SHP77 treated with DMSO at 0.1 percent for 48 hours (cell line): ENCODE data around the gene HOXA13.

Experiments used
- DNase-seq: peaks from one replicate; lab custom pipeline; 2025; lab: John Stamatoyannopoulos, UW

Gene HOXA13

GRCh38 chr7:27207348-27207985 lies 7.6 kb upstream of the HOXA13 start:
- DNase-seq = no peak

GRCh38 chr7:27205325-27206280 lies 5.7 kb upstream of the HOXA13 start:
- DNase-seq = no peak

DNA sequence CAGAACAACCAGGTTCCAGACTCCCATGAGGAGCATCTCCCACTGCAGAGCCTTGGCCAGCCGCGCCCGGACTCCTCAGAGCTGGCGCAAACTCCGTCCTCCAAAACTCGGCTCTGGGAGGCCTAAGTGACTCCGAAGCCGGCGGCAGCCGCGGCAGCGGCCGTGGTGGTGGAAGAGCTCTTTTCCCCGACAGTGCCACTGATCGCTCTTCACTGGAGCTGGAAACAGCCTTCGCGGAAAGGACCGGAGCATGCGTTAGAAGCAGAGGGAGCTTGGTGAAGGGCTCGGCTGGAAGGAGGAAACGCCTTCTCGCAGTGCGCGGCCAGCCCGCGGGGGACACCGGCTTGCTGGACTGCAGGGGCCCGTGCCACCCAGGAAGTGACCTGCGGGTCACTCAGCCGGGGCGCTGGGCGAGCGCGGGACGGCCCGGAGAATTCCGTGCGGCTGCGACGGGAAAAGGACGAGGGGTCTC lies 5.0 kb upstream of the HOXA13 start:
- no peak for DNase-seq

- DNase-seq = no peak
Measured at GRCh38 chr7:27203964-27204594, 4.2 kb upstream of the HOXA13 start.

DNA sequence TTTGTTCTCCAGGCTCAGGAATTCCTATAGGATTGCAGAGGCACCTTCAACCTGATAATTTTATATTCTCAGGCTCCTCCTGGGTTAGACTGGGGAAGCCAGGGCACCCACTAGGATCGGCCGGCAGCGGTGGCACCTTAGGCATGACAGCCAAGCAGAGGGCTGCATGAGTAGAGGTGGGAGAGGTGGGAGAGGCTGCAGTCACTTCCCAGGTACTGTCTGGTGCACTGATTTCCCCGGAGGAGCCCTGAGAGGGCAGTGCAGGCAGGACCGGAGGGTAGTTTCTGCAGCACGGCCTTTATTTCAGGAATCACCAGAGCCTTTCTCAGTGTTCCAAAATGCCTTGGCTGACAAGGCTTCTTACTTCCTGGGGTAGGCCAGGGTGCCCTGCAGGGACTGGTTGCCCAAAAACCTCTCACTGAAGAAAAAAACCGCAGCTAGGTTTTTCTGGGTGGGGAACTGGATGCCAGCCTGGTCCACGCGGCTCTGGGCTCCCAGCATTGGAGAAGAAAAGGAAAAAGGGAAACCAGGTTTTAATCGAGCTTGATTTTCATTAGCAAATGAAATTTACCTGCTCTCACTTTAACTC lies 3.6 kb upstream of the HOXA13 start:
- DNase-seq = no peak

DNA sequence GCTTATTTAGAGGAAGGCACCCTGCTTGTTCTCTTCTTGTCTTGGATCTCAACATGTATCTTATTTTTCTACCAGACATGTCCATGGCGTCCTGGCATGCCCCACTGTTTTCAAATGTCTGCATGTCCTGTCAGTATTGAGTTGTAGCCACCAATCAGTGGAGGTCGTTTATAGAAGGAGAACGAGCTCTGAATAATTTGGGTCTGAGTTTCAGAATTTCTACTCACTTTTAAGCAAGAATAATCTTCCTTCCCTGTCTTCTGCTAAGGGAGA lies 2.9 kb upstream of the HOXA13 start:
- no peak for DNase-seq

GRCh38 chr7:27202018-27202861 lies 2.3 kb upstream of the HOXA13 start:
- DNase-seq = no peak

- no peak for DNase-seq
Measured at GRCh38 chr7:27201580-27202017, 1.7 kb upstream of the HOXA13 start.

DNA sequence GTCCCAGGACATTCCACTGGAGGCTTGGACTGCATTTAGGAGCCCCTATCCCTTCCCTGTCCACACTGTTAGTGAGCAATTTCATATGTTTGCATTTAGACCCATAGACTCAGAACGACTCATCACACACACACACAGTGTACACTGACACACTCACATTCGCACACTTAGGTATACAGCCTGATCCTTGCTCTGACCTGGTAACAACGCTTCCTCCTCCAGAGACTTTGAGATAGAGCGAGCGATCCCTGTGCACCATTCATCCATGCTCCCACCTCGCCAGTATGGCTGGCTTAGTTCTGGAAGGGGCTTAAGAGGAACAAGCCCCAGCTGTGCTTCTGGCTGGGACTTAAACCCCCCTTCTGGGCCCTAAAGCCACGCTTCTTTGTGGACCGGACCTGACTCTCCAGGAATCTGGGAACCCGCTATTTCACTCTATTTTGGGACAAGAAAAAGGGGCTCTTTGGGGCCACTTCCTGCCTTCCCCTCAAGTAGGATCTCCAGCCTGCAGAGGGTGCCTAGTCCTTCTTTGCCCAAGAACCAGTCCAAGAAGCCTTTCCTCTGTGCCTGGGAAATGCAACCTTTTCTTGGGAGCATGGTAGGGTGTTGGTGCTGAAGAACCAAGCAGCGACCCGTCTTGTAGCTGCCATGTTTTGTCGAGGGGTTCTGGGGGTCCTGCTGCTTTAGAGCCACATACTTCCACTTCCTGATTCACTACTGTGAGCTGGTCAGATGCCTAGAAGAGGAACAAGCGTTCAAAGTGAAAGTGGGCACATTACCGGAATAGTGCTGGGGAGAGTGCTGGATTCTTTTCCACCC lies 1.1 kb upstream of the HOXA13 start:
- no peak for DNase-seq

- DNase-seq = no peak
Measured at GRCh38 chr7:27198871-27199801, 755 bp downstream of the HOXA13 start.

GRCh38 chr7:27198138-27198841 lies 1.6 kb downstream of the HOXA13 start:
- no peak for DNase-seq

DNA sequence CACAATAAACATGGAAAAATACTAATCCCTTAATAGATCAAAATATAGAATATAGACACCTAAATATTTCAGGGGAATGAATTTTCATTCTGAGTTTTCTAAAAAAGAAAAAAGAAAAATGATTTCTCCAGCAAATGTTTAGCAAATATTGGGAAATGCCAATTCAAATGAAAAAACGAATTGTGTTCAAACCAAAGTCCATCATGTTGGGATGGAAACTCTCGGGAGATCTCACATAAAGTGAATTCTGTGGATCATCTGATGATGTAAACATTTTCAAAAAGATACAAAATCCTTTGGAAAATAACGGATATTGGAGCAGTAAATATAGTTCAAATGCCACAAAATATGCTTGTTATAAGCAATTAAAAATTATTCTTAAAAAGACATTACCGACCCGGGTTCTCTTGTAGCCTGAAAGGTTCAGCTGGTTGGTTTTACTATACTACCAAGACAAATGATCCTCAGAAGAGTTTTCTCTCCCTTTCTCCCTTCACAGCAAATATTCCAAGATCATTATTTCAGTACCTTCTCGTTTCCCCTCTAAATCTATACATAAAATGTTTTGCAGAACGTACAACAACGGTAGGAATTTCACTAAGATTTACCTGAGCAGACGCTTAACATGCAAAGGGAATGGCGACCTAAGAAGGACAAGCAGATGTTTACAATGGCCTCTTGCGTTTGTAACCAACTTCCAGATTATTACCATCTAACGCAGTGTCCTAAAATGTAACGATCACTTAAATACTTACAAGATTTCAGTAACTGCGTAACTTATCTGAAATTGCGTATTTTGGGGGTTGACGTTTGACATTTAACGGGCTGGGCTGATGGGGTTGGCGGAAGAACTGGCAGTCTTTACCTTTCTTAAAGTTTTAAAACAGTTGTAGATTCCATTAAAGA lies 2.5 kb downstream of the HOXA13 start:
- no peak for DNase-seq

- peak; percentile 51 for DNase-seq
Measured at GRCh38 chr7:27196287-27196767, 3.6 kb downstream of the HOXA13 start.

DNA sequence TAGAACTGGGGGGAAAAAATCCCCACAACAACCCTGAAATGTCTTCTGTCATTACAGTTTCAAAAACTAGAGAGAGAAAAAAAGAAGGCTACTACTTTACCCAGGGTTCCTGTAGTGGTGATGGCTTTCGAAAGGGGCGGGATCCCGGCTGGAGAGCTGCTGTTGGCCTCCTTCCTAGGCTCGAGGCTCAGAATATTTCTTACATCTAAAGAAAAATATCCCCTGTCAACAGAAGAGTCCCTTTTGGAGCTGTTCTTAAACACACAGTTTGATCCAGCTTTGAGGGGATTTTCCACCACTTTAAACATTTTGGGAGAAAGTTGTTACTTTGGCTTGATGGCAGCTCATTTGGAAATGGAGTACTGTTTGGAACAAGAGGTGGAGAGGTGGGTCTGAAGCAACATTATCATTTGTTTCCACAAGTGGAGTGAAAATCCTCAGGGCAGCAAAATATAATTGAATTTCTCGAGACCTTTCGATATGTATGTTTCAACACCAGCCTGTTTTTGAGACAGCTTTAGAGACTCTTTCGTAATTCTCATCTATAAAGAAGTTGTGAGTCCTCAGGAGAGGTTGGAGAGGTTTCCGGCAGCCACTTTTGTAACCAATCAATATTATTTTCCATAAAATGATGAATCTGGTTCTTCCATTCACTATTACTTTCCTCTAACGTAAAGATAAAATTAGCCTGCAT lies 5.1 kb downstream of the HOXA13 start:
- DNase-seq = no peak

DNA sequence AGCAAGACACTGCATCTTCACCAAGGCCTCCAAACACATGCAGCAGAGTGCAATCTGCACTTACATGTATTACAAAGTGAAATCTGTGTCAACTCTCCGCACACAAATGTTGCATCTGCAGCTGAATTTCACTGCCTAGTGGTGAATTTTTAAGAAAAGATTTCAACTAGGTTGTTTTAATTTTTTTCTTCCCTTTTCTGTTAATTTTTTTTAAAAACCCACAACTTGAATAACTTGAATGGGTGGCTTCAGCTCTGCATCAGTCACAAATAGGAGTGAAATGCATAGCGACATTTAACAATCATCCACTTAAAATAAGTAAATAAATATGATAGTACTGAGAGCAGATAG lies 5.9 kb downstream of the HOXA13 start:
- DNase-seq = no peak

- no peak for DNase-seq
Measured at GRCh38 chr7:27193335-27194001, 6.4 kb downstream of the HOXA13 start.
